NK-92 (cell line): ENCODE results near the gene HTR3B.
"Not testable (repeated sequence)": the region's sequence is repeated elsewhere in the genome, so short reads cannot be mapped to it uniquely, and the experiment has no call there.

Experiments
- DNase-seq: peaks from one replicate; lab custom pipeline; 2025; ENCODE audit not compliant: unreplicated experiment; lab: John Stamatoyannopoulos, UW

The HTR3B gene

GRCh38 chr11:113884361-113884836 lies 20.2 kb upstream of the HTR3B start:
- DNase-seq, result no peak

GRCh38 chr11:113885897-113886296 lies 18.7 kb upstream of the HTR3B start:
- DNase-seq, result no peak

GRCh38 chr11:113888848-113889247 lies 15.7 kb upstream of the HTR3B start:
- DNase-seq, result no peak

GRCh38 chr11:113894421-113894996 lies 10.1 kb upstream of the HTR3B start:
- no peak for DNase-seq

- DNase-seq, result no peak
Measured at GRCh38 chr11:113895367-113896155, 9.0 kb upstream of the HTR3B start.

GRCh38 chr11:113896156-113896879 lies 8.3 kb upstream of the HTR3B start:
- DNase-seq, result no peak

GRCh38 chr11:113901141-113901540 lies 3.5 kb upstream of the HTR3B start:
- no peak for DNase-seq

- no peak for DNase-seq
Measured at GRCh38 chr11:113906038-113906437, 1.4 kb downstream of the HTR3B start.

GRCh38 chr11:113906516-113906915 lies 1.9 kb downstream of the HTR3B start:
- DNase-seq, result no peak

GRCh38 chr11:113907152-113907551 lies 2.6 kb downstream of the HTR3B start:
- DNase-seq, result no peak

- no peak for DNase-seq
Measured at GRCh38 chr11:113907681-113908080, 3.1 kb downstream of the HTR3B start.

GRCh38 chr11:113908098-113908497 lies 3.5 kb downstream of the HTR3B start:
- no peak for DNase-seq

- not testable (repeated sequence) for DNase-seq
Measured at GRCh38 chr11:113911491-113911890, 6.9 kb downstream of the HTR3B start.

GRCh38 chr11:113923572-113923971 lies 19.0 kb downstream of the HTR3B start:
- DNase-seq, result no peak

GRCh38 chr11:113926273-113927197 lies 21.9 kb downstream of the HTR3B start:
- DNase-seq, result no peak

- no peak for DNase-seq
Measured at GRCh38 chr11:113928311-113928710, 23.7 kb downstream of the HTR3B start.

GRCh38 chr11:113932788-113933187 lies 28.2 kb downstream of the HTR3B start:
- no peak for DNase-seq

- not testable (repeated sequence) for DNase-seq
Measured at GRCh38 chr11:113934193-113934592, 29.6 kb downstream of the HTR3B start.

GRCh38 chr11:113934761-113935160 lies 30.2 kb downstream of the HTR3B start:
- no peak for DNase-seq

GRCh38 chr11:113935858-113936257 lies 31.3 kb downstream of the HTR3B start:
- DNase-seq, result no peak

GRCh38 chr11:113937918-113938317 lies 33.3 kb downstream of the HTR3B start:
- no peak for DNase-seq
